Stimulated activated CD8-positive, alpha-beta memory T cell treated with anti-CD3 and anti-CD28 coated beads, Interleukin-7, amount 100 ng/mL, for 1 hour (primary cell): ENCODE data around the gene CTNNA1.
"Not testable (repeated sequence)": the region's sequence is repeated elsewhere in the genome, so short reads cannot be mapped to it uniquely, and the experiment has no call there.

Source experiments
- DNase-seq, 2 donors: peaks; one replicate each; pipeline ENCODE4 v3.0.0-alpha.2; 2020; ENCODE audit warnings: low read depth in 2 of 2

Gene CTNNA1

DNA sequence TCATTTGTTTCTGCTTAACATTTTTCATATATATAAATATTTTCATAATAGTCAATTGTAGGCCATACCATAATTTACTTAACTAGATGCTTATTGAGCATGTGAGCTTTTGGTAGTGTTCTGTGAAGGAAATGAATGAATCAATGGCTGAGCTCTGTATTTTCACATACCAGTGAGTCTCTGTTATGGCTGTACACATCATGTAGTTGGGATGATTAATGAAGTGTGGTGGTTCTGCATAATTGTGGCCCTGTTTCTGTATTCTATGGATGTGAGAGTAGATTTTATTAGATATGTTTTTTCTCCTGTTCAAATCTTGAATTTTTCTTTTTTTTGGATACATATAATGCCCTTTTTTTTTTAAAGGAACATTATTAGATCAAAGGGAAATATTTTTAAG, 56.2 kb downstream of the CTNNA1 start:
- no peak for DNase-seq

DNA sequence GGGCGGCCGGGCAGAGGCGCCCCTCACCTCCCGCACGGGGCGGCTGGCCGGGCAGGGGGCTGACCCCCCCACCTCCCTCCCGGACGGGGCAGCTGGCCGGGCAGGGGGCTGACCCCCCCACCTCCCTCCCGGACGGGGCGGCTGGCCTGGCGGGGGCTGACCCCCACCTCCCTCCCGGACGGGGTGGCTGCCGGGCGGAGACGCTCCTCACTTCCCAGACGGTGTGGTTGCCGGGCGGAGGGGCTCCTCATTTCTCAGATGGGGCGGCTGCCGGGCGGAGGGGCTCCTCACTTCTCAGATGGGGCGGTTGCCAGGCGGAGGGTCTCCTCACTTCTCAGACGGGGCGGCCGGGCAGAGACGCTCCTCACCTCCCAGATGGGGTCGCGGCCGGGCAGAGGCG, 57.6 kb downstream of the CTNNA1 start:
- DNase-seq: not testable (repeated sequence)

DNA sequence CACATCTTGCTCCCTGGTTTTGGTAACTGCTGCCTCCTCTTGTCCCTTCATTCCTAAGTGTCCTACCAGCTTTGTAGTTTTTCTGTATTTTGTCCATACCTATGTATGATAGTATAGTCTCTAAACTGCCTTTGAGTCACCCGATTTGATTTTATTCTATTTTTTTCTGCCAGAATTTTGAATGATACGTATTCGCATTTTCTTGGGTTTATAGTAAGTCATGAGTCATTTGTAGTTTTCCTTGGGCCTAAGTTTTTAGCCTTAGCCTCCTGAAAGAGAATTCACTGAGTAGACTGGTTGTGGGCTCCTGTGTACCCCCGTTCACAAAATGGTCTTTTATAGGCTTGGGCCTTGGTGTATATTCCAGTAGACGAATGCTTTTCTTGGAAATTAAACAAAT, 62.3 kb downstream of the CTNNA1 start:
- DNase-seq: no peak

DNA sequence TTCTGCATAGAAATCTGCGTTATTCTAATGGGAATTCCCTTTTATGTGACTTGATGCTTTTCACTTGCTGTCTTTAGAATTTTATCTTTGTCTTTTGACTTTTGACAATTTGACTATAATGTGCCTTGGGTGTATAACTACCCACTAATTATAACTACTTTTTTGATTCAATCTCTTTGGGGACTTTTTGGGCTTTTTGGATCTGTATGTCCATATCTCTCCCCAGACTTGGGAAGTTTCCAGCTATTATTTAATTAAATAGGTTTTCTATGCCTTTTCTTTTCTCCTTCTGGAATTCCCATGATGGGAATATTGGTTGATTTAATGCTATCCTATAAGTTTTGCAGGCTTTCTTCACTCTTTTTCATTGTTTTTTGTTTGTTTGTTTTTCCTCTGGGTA, 64.0 kb downstream of the CTNNA1 start:
- no peak for DNase-seq

DNA sequence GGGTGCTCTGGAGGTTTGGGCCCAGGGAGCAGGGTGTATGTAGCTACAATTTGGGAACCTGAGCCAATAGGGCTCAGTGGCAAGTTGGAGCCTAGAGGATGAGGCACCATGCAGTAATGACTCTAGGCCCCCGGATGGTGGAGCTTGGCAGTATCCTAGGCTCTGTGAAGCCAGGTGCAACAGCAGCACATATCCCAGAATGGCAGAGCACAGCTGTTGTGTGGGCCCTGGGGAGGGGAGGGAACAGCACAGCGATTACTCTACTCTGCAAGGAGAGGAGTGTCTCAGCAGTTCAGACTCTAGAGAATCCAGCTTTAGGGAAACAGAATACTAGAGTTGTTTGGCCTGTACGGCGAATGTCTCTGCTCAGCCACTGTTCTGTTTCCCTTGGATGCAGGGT, 65.9 kb downstream of the CTNNA1 start:
- no peak for DNase-seq

DNA sequence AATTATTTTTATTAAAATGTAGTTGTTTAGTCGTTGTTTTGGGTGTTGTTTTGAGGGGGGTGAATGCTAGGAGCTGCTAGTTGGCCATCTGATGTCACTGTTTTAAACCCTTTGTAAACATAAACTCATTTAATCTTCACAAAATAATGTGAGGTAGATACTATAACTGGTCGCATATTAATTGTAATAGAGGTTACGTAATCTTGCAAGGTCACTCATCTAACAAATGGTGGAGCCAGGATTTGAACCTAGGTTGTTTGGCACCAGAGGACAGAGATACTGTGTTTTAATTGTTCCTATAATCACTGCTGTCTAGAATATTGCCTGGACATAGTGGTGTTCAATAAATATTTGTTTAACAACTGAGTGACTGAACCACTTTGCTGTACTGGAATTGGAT, 67.5 kb downstream of the CTNNA1 start:
- DNase-seq: no peak

DNA sequence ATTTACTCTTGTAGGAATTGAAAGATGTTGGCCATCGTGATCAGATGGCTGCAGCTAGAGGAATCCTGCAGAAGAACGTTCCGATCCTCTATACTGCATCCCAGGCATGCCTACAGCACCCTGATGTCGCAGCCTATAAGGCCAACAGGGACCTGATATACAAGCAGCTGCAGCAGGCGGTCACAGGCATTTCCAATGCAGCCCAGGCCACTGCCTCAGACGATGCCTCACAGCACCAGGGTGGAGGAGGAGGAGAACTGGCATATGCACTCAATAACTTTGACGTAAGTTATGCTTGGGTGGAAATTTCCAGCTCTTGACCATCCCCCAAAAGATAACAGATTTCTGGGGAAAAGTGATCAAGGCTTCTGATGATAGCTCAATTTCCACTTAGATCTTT, 71.3 kb downstream of the CTNNA1 start:
- no peak for DNase-seq

DNA sequence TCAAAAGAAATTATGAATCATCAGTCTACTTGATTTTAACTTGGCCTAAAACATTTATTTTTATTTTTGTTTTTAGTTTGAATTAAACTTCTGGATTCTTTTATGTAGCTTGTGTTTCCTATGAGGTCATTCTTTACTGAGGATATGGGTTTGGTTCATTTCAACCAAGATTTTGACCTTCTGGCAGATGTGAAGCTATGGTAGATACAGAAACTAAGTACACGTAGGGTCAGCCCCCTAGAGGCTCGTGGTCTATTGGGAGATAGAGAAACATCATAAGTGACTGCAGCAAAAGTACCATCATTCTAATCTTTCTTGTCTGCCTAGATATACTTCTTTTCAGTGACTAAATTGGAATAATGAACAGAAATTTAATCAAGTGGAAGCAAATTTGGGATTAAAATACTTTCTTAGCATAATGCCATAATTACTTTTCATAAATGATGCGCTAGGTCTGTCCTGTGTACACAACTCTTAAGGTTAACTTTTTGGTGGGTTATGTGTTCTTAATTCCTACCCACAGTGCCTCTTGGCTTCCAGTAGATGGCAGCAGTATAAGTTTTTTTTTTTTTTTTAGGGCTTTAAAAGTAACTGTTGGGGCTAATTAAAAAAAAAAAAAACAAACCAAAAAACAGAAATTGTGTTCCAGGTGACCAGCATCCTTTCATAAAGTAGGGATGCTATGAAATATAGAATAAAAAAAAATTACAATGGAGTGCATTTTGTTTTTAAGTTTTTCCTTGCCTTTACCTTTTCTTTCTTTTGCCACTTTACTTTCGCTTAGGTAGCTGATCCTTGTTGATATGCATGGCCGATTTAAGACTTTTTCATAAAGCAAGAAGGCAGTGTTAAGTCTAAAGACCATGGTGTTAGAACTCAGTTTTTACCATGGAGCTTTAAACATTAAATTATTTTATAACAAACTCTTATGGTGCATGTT, 72.0 kb downstream of the CTNNA1 start:
- DNase-seq: no peak

DNA sequence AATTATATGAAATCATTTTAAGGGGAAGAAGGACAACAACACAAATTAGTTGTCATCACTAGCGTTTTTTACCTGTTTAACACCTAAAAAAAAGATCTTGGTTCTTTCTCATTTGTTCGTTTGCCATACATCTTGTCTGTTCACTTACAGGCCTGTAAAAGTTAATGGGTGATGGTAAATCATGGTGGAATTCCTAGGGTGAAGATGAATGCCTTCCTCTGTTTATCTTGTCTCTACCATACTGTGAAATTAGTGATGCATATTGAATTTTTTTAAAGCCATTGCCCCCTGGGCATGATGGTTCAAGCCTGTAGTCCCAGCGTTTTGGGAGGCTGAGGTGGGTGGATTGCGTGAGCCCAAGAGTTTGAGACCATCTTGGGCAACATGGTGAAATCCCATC, 75.3 kb downstream of the CTNNA1 start:
- no peak for DNase-seq

DNA sequence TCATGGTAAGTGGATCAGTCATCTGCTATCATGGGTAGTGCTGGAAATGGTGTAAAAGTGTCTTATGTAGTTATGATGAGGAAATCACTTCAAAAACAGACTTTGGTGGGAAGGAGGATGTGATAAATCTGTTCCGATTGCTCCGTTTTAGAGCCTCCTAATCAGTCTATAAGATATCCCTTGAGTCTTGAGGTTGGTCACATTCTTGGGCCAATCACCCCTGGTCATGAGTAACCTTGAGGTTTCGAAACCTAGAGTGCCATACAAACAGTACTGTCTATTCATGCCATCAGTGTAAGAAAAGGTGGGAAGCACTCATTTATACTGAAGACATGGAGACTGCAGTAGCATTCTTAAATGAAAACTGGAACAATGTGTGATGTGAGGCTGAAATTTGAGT, 76.1 kb downstream of the CTNNA1 start:
- no peak for DNase-seq

DNA sequence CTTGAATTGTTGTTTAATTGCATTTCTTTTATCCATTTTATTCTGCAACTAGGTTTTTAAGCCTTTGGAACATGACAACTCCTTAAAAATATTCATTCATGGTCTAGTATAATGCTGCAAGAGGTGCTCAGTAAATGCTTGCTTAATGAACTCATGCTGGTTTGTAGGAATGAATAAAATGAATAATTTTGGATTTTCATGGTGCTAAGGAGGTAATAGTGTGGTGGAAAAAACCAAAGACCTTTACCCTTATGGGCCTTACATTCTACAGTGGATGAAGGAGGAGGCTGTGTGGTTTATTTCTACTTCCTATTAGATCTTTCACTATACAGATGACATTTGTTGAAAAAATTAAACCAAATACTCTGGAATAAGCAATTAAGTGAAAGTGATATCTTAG, 78.5 kb downstream of the CTNNA1 start:
- no peak for DNase-seq

DNA sequence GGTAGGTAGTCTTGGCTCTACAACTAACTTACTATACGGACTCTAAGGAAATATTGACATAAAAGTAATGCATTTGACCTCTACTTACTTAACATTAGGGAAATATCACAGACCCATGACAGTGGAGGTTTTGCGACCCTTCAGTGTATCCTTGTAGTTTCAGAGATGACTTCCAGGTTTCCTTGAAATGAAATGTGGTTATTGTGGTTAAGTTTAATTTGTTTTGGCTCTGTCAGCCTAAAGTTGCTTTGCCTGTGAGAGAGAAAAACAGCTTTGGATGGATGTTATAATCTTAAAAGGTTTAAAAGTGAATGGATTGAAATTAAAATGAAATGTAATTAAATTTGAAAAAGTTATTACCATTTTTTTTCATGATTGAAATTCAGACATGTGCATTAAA, 79.0 kb downstream of the CTNNA1 start:
- no peak for DNase-seq

DNA sequence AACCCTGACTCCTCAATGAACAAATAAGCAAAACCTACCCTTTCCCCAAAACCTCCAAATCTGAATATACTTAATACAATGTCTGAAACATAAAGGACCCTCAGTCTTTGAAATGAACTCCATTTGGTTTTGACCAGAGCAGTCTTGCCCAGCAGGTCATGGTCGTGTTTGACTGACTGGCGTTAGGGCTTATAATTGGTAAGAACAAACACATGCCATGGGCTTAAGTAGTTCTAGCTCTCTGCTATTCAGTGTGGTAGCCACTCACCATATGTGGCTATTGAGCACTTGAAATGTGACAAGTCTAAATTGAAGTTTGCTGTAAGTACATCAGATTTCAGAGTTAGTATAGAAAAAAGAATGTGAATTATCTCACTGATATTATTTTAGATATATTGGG, 79.9 kb downstream of the CTNNA1 start:
- no peak for DNase-seq

DNA sequence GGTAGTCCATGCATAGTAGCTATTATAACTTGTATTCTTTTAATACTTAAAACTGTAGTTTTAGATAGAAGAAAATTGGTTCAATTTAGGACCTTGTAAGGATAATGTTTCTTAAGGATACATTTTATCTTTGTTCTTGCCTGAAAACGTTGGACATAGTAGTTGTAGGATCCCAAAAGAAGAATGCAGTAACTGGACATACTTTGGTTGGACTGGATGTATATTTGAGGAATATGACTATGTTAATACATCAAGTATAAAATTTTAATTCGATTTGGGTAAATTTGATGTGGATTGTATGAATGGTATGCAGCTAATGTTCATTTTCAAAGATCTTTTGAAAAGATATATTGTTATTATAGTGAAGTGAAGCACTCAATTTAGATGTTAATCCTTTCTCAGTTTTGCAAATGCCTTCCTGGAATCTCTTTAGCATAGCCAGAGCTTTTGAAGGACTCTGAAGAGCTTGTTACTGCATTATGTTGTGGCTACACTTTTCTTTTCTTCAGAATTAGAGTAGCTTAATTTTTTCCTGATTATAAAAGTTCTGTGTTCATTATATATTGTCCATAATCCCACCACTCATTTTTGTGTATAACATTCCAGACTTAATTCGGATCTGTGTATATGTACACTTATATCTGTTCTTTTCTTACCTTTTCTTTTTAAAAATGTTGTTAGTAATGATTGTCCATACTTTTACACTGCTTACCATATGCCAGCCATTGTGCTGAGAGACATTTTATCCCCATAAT, 80.7 kb downstream of the CTNNA1 start:
- DNase-seq: no peak

DNA sequence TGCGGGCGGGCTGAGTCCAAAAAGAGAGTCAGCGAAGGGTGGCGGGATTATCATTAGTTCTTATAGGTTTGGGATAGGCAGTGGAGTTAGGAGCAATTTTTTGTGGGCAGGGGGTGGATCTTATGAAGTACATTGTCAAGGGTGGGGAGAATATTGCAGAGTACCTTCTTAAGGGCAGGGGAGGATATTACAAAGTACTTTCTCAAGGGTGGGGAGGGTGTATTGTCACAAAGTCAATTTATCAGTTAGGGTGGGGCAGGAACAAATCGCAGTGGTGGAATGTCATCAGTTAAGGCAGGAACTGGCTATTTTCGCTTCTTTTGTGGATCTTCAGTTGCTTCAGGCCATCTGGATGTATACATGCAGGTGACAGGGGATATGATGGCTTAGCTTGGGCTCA, 81.6 kb downstream of the CTNNA1 start:
- DNase-seq: not testable (repeated sequence)

DNA sequence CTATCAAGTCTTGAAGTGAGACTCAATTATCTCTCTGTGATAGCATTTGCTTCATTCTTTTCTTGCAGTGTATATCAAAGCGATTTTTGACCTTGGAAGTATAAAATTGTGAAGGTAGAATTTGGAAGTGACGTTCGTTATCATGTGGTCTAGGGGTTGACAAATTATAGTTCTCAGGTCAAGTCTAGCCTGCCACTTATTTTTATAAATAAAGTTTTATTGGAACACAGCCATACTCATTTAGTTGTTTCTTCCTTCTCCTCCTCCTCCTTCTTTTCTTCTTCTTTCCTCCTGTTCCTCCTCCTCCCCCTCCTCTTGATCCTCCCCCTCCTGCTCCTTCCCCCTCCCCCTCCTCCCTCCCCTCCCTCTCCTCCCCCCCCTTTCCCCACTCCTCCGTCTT, 83.9 kb downstream of the CTNNA1 start:
- no peak for DNase-seq

DNA sequence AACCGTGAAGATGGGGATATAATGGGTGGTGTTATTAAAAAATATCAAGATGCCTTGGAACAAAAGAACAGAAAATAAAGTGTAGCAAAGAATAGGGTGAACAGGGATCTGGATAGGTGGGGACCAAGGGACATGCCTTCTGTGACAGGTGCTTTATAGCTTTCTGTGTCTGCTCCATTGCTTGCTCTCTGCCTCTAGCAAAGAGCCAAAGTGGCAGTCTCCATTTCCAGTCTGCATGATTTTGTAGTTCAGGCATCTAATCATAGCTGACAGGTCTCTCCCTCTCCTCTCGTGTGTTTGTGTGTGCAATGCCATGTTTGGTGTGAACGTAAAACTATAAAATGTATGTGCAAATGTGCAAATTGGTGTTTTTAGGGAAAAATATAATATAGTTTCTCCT, 86.9 kb downstream of the CTNNA1 start:
- no peak for DNase-seq

DNA sequence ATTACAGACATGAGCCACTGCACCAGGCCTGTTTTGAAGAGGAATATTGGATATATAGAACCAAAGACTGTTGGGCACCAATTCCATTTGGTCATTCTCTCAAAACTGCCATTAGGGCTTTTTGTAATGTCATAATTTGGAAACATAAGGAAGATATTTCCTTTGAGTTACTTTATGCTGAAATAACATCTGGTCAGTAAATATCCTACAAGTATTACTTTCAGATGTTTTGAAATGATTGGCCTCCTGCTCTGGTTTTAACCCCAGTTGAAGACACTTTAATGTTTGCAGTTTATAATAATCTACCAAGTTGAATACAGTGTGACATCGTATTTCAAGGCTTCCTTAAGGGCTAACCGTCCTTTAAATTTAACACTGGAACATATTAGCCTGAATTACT, 88.3 kb downstream of the CTNNA1 start:
- no peak for DNase-seq

DNA sequence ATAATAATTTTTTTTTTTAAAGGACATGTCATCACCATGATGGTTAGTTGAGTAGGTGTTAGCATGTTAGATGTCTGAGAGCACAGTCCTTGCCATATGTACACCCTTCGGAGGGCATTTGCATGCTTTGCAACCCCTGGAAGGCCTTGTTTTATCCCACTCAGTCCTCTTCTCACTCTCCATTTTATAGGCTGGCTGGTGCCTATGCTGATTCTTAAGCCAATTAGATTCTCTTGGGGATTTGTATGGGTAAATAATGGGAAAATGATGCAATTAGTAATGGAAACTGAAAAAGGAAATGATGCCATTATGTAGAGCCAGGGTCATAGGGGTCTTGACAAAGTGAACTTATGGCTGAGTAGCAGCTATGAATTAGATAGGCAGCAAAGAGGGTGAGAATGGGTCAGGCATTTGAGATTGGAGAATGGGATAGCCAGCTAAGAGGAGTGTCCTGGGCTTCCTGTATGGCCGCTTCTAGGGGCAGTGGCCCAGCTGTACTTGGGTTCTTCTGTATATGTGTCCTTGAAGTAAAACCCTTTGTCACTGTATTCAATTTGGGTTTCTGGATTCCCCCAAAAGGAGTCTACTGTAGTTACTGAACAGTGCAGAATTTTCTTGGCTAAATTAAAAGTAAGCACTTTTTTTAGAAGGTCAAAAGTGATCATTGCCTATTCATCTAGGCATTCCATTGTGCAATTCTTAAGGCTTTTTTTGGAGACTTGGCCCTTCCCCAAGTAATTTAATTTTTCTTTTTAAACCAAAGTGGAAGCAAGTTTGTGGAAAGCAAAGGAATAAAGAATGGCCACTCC, 90.3 kb downstream of the CTNNA1 start:
- DNase-seq: no peak

DNA sequence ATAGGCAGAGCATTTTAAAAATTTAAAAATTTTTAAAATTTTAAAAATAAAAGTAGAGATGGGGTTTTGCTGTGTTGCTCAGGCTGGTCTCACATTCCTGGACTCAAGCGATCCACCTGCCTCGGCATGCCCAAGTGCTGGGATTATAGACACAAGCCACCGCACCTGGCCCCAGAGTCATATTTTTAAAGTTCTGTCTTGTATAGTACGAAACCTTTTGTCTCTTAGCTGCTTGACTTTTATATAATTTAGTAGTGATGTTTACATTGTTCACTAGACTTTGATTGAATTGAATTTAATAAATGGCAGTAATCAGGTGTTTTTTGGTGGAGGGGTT, 90.9 kb downstream of the CTNNA1 start:
- DNase-seq: no peak

DNA sequence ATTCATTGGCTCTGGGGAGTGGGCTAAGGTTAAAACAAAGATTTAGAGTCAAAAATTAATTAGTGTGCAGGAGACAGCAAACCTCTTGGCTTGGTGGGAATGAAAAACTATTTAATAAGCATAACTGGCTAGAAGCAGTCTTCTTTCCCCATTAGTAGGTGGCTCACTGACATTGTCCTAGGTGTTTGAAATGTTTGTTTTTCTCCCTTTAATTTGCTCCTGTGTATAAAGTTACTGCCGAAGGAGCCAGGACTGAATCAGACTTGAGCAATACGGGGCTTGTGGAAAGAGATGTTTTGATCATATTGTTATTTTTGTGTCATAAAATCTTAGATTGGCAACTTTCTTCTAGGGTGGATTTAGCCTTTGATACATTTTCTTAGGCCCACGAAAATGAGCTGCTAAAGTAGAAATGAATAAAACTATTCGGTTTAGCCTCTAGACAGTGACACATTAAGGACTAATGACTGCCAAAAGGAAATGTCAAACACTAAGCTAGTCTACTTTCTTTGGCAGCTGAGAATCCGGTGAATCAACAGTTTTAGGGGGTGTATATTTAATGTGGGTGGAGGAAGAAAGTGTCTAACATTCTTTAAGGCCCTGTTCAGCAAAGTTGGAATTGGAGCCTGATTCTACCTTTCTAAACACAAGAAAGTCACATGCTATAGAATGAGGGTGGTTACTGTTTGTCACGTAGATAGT, 91.7 kb downstream of the CTNNA1 start:
- no peak for DNase-seq

DNA sequence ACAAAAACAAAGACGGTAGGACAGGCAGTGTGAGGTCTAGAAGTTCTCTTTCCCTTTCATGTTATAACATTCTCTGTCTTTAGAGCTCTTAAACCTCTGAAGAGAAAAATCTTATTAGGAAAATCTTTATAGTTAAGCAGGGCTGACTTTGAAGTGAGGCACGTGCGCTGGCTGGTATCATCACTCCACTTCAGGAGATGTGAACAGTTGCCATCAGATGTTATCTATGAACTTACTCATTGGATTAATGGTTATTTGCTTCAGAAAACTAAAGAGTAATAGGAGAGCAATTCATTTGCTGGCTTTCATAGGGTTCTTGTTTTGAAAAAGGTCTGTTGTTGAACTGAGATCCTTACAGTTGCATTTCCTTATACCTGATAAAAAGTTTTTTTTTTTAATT, 96.2 kb downstream of the CTNNA1 start:
- DNase-seq: no peak
